Epithelial cell of esophagus (primary cell): ENCODE results near the gene CROCC2.
A peak's percentile ranks its signal among the peaks of the same experiment; 100 is the strongest.

Source experiments
- DNase-seq: peaks from one replicate; pipeline ENCODE4 v3.0.0; 2010; ENCODE audit warnings: low read depth
- H3K4me3 ChIP-seq: 2 replicates; pipeline ENCODE4 v1.5.1; 2011; ENCODE audit warnings: mild to moderate bottlenecking, low read length, control low read depth
- CTCF ChIP-seq: IDR thresholded peaks from 2 replicates; pipeline ENCODE4 v1.5.1; 2011; ENCODE audit warnings: low read depth, mild to moderate bottlenecking, low read length, control low read depth, inconsistent platforms; ENCODE audit not compliant: insufficient read depth; ENCODE audit errors: missing control alignments

CROCC2 gene

GRCh38 chr2:241006412-241006811 is 100.3 kb downstream of the CROCC2 start:
- no peak overlapping the region for H3K4me3 ChIP-seq
- DNase-seq: no peak
- TF ChIP-seq CTCF: no peak

GRCh38 chr2:241007111-241007510 is 101.0 kb downstream of the CROCC2 start:
- no peak for DNase-seq
- no peak for TF ChIP-seq CTCF
- no peak overlapping the region for H3K4me3 ChIP-seq

- no peak for DNase-seq
- TF ChIP-seq CTCF: no peak
- no peak overlapping the region for H3K4me3 ChIP-seq
These were observed 102.0 kb downstream of the CROCC2 start for GRCh38 chr2:241007880-241008710.

GRCh38 chr2:241008711-241009121 is 102.6 kb downstream of the CROCC2 start:
- DNase-seq: no peak
- TF ChIP-seq CTCF: no peak
- H3K4me3 ChIP-seq: no peak overlapping the region

- no peak for TF ChIP-seq CTCF
- H3K4me3 ChIP-seq: no peak overlapping the region
- DNase-seq: no peak
These were observed 103.1 kb downstream of the CROCC2 start for GRCh38 chr2:241009191-241009590.

GRCh38 chr2:241009601-241010530 is 103.7 kb downstream of the CROCC2 start:
- H3K4me3 ChIP-seq: no peak overlapping the region
- no peak for TF ChIP-seq CTCF
- peak; percentile 43 for DNase-seq
